GM23338 (cell line): ENCODE measurements around the gene RPS6KC1. TPM values are rescaled to one million over a fixed set of nuclear protein-coding genes. Genes with fewer than 3 reads are reported as not detected.

Source experiments
- ATAC-seq: fragments of 200-7000 bp; cut with Tn5 transposase; 3 replicates; pipeline ENCODE4 v1.9.1; 2020
- DNase-seq: peaks from one replicate; pipeline ENCODE4 v3.0.0-alpha.2; 2015; ENCODE audit warnings: low spot score
- H2AFZ ChIP-seq: fragments of 200-600 bp; sonication (generic); 2 replicates; pipeline ENCODE4 v1.8.0; 2016; ENCODE audit warnings: antibody characterized with exemption, mild to moderate bottlenecking, moderate library complexity
- H3F3A ChIP-seq: fragments of 200-600 bp; sonication (generic); replicated peaks from 2 replicates; pipeline ENCODE4 v1.8.0; 2017; ENCODE audit warnings: antibody characterized with exemption, mixed run types, low read depth
- H3K27ac ChIP-seq: fragments of 200-600 bp; sonication (generic); 2 replicates; pipeline ENCODE4 v1.6.1; 2016; ENCODE audit warnings: low read depth
- H3K27me3 ChIP-seq: fragments of 200-600 bp; sonication (generic); 2 replicates; pipeline ENCODE4 v1.8.0; 2016; ENCODE audit warnings: mild to moderate bottlenecking, mixed run types, moderate library complexity; ENCODE audit not compliant: insufficient read depth
- H3K36me3 ChIP-seq: fragments of 200-600 bp; sonication (generic); 2 replicates; pipeline ENCODE4 v1.8.0; 2016; ENCODE audit warnings: mild to moderate bottlenecking; ENCODE audit not compliant: insufficient read depth
- H3K4me1 ChIP-seq: fragments of 200-600 bp; sonication (generic); 2 replicates; pipeline ENCODE4 v1.8.0; 2016; ENCODE audit warnings: mild to moderate bottlenecking, moderate library complexity; ENCODE audit not compliant: insufficient read depth
- H3K4me2 ChIP-seq: fragments of 200-600 bp; sonication (generic); 2 replicates; pipeline ENCODE4 v1.7.1; 2017; ENCODE audit warnings: mixed run types
- H3K4me3 ChIP-seq: fragments of 200-600 bp; sonication (generic); 2 replicates; pipeline ENCODE4 v1.6.1; 2016; ENCODE audit warnings: mixed run types
- H3K79me2 ChIP-seq: fragments of 200-600 bp; sonication (generic); replicated peaks from 2 replicates; pipeline ENCODE4 v1.8.0; 2017; ENCODE audit warnings: mild to moderate bottlenecking; ENCODE audit not compliant: insufficient read depth
- H3K9me2 ChIP-seq: fragments of 200-600 bp; sonication (generic); 2 replicates; pipeline ENCODE4 v1.8.0; 2017; ENCODE audit not compliant: insufficient read depth
- H4K20me1 ChIP-seq: fragments of 200-600 bp; sonication (generic); replicated peaks from 2 replicates; pipeline ENCODE4 v1.8.0; 2017; ENCODE audit warnings: mild to moderate bottlenecking; ENCODE audit not compliant: insufficient read depth
- H3K27ac Mint-ChIP-seq: 2 replicates; pipeline ENCODE4 v1.8.0; 2020; ENCODE audit warnings: inconsistent platforms, mild to moderate bottlenecking, moderate library complexity, mixed read lengths
- H3K27me3 Mint-ChIP-seq: 3 replicates; pipeline ENCODE4 v1.8.0; 2022; ENCODE audit warnings: low read depth, mild to moderate bottlenecking, moderate library complexity, mixed read lengths, inconsistent platforms; ENCODE audit not compliant: insufficient read depth, poor library complexity
- H3K36me3 Mint-ChIP-seq: 3 replicates; pipeline ENCODE4 v1.8.0; 2021; ENCODE audit warnings: low read depth, mild to moderate bottlenecking, inconsistent platforms, moderate library complexity, mixed read lengths
- H3K4me1 Mint-ChIP-seq: 3 replicates; pipeline ENCODE4 v1.8.0; 2020; ENCODE audit warnings: mild to moderate bottlenecking, inconsistent platforms, mixed read lengths
- H3K4me3 Mint-ChIP-seq: 3 replicates; pipeline ENCODE4 v1.8.0; 2021; ENCODE audit warnings: moderate library complexity, mild to moderate bottlenecking, inconsistent platforms, mixed read lengths
- H3K9me3 Mint-ChIP-seq: 3 replicates; pipeline ENCODE4 v1.8.0; 2020; ENCODE audit warnings: moderate library complexity, mild to moderate bottlenecking, inconsistent platforms, mixed read lengths
- ETS1 ChIP-seq: IDR thresholded peaks from 2 replicates; pipeline ENCODE4 v1.6.1; 2016; ENCODE audit warnings: antibody characterized with exemption
- EZH2 ChIP-seq: fragments of 200-600 bp; sonication (generic); IDR thresholded peaks from one replicate; pipeline ENCODE4 v1.8.0; 2017; ENCODE audit warnings: antibody characterized with exemption, mild to moderate bottlenecking, low read depth; ENCODE audit not compliant: unreplicated experiment
- EZH2phosphoT487 ChIP-seq: fragments of 200-600 bp; sonication (generic); IDR thresholded peaks from one replicate; pipeline ENCODE4 v1.8.1; 2018; ENCODE audit warnings: antibody characterized with exemption; ENCODE audit not compliant: unreplicated experiment
- JUNB ChIP-seq: IDR thresholded peaks from one replicate; pipeline ENCODE4 v1.6.1; 2016; ENCODE audit warnings: antibody characterized with exemption; ENCODE audit not compliant: unreplicated experiment
- NANOG ChIP-seq: IDR thresholded peaks from 2 replicates; pipeline ENCODE4 v1.6.1; 2016; ENCODE audit warnings: antibody characterized with exemption, borderline replicate concordance
- REST ChIP-seq: IDR thresholded peaks from one replicate; pipeline ENCODE4 v1.6.1; 2018; ENCODE audit warnings: antibody characterized with exemption; ENCODE audit not compliant: unreplicated experiment
- STAT1 ChIP-seq: IDR thresholded peaks from one replicate; pipeline ENCODE4 v1.6.1; 2016; ENCODE audit warnings: antibody characterized with exemption; ENCODE audit not compliant: unreplicated experiment
- ZNF114 ChIP-seq: fragments of 250-450 bp; sonication (Bioruptor Pico); IDR thresholded peaks from 2 replicates; pipeline ENCODE4 v1.5.0; 2020; ENCODE audit warnings: mild to moderate bottlenecking, moderate library complexity
- ZNF331 ChIP-seq: fragments of 250-450 bp; sonication (Bioruptor Pico); IDR thresholded peaks from 2 replicates; pipeline ENCODE4 v1.5.0; 2020; ENCODE audit warnings: low read depth, mild to moderate bottlenecking, moderate library complexity
- ZNF462 ChIP-seq: fragments of 250-450 bp; sonication (Bioruptor Pico); IDR thresholded peaks from 2 replicates; pipeline ENCODE4 v1.5.0; 2020; ENCODE audit warnings: mild to moderate bottlenecking, moderate library complexity
- polyA plus RNA-seq: library from polyadenylated mRNA; unstranded; fragments of >200 nt; fragmentation: Nextera tagmentation; extraction: Ambion mirVana; gene quantifications from 2 replicates; pipeline ENCODE4 v1.2.1, GENCODE V29; 2016
- total RNA-seq: library from RNA; depleted of rRNA; stranded (reverse); fragments of >200 nt; shearing (Covaris generic); gene quantifications from 2 replicates; pipeline ENCODE4 v1.2.3, GENCODE V29; 2014
- TF ChIP-seq, protein P1 (sequence below), 2 experiments: fragments of 200-600 bp in 1 of 2; sonication (generic) in 1 of 2; conservative IDR thresholded peaks; 2 replicates each; pipeline versions ENCODE4 v1.5.1 to v1.6.1; 2016 to 2017; ENCODE audit warnings: antibody characterized with exemption in 2 of 2, low read depth in 2 of 2, mild to moderate bottlenecking in 2 of 2, moderate library complexity in 1 of 2

The RPS6KC1 gene
- total and polyA plus RNA-seq, 2 experiments from 2014 or later, result 7.9 to 24.9 TPM

DNA sequence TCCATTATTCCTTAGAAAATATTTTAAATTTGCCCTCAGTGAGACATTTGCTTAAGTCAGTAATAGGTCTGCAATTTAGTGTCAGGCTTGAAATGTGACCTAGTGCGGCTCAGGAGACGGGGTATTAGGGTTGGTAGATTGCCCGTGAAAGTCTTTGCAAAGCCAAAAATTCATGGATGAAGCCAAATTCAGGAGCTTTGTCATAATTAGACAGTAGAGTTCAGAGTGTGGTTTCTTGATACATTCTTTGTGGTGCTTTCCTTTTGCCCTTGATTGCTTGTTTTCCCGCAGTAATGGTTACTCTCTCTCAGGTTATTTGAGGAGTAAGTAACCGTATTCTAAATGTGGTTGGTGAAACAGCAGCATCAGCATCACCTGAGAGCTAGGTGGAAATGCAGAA is 120.7 kb downstream of the RPS6KC1 start (continued):
- no peak for TF ChIP-seq ZNF462
- TF ChIP-seq EZH2phosphoT487, result no peak

DNA sequence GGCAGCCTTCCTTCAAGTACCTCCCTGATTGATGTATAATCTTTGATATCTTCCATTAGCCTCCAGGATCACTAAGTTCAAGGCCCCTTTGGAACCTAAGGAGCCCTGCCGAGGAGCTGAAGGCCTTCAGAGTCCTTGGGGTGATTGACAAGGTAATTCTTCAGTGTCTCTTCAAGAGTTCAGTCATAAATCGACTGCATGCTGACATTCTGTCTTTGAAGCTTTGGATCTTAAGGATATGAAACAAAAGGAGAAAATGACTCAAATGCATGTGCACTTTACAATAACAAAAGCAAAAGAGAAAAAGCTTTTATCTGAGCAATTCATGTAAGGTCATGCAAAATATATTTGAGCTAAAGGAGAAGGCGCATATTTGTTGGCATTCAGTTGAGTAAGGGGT is 125.3 kb downstream of the RPS6KC1 start:
- Histone ChIP-seq H3K36me3 (no peaks in the 10 kb centered on the region), H2AFZ (no peak overlapping the region), H3K4me1 (0 out of 2 replicates have a peak, but pooled peaks cover 4% of the 10 kb centered on the region), H3K27me3 (no peaks in the 10 kb centered on the region), H3K4me3 (no peak overlapping the region), H4K20me1 (no peaks in the 10 kb centered on the region), H3K27ac (no peak overlapping the region), H3K4me2 (no peak overlapping the region), H3K79me2 (no peaks in the 10 kb centered on the region), H3K9me2 (no peaks in the 10 kb centered on the region), H3F3A (no peaks in the 10 kb centered on the region)
- Mint-ChIP-seq H3K4me3 (no peak overlapping the region), H3K27ac (no peak overlapping the region; the same call in 1 of the 2 replicates), H3K27me3 (no peaks in the 10 kb centered on the region), H3K36me3 (no peaks in the 10 kb centered on the region), H3K4me1 (peaks cover 5% of the 10 kb centered on the region; the same call in 2 of the 3 replicates), H3K9me3 (no peaks in the 10 kb centered on the region)
- TF ChIP-seq EZH2phosphoT487, result no peak
- no peak for TF ChIP-seq ZNF331 (CRISPR knock-in tag)
- TF ChIP-seq ZNF114 (CRISPR knock-in tag), result no peak
- TF ChIP-seq EZH2, result no peak
- no peak for TF ChIP-seq ETS1
- TF ChIP-seq REST, result no peak
- TF ChIP-seq STAT1, result no peak
- no peak for TF ChIP-seq NANOG
- TF ChIP-seq JUNB, result no peak
- TF ChIP-seq, protein P1, sequence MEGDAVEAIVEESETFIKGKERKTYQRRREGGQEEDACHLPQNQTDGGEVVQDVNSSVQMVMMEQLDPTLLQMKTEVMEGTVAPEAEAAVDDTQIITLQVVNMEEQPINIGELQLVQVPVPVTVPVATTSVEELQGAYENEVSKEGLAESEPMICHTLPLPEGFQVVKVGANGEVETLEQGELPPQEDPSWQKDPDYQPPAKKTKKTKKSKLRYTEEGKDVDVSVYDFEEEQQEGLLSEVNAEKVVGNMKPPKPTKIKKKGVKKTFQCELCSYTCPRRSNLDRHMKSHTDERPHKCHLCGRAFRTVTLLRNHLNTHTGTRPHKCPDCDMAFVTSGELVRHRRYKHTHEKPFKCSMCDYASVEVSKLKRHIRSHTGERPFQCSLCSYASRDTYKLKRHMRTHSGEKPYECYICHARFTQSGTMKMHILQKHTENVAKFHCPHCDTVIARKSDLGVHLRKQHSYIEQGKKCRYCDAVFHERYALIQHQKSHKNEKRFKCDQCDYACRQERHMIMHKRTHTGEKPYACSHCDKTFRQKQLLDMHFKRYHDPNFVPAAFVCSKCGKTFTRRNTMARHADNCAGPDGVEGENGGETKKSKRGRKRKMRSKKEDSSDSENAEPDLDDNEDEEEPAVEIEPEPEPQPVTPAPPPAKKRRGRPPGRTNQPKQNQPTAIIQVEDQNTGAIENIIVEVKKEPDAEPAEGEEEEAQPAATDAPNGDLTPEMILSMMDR (conservative IDR thresholded peaks at IDR 0.05; ENCODE audit: low read depth in 2 of 2), result no peak
- DNase-seq (peak; percentile 8), ATAC-seq (no peak; the same call in 2 of the 3 replicates)
